Hematopoietic multipotent progenitor cell treated with erythropoietin and hydrocortisone succinate and interleukin-3 and kit ligand, for 4 days (in vitro differentiated cells): Measurements from ENCODE around the gene SIRPB1.
"Not testable (repeated sequence)": the region's sequence is repeated elsewhere in the genome, so short reads cannot be mapped to it uniquely, and the experiment has no call there.

Experiments
- DNase-seq: peaks from one replicate; pipeline ENCODE4 v3.0.0-alpha.2; 2015

SIRPB1 gene

GRCh38 chr20:1636621-1637020, 16.8 kb upstream of the SIRPB1 start:
- DNase-seq, result peak; percentile 28

GRCh38 chr20:1635291-1635979, 15.6 kb upstream of the SIRPB1 start:
- no peak for DNase-seq

GRCh38 chr20:1633535-1633934, 13.7 kb upstream of the SIRPB1 start:
- DNase-seq, result no peak

- no peak for DNase-seq
These were observed 12.4 kb upstream of the SIRPB1 start for GRCh38 chr20:1632178-1632577.

- DNase-seq, result peak; percentile 65
These were observed 11.7 kb upstream of the SIRPB1 start for GRCh38 chr20:1631309-1632151.

- DNase-seq, result no peak
These were observed 10.4 kb upstream of the SIRPB1 start for GRCh38 chr20:1630186-1630585.

GRCh38 chr20:1629321-1629720, 9.5 kb upstream of the SIRPB1 start:
- DNase-seq, result no peak

- DNase-seq, result no peak
These were observed 8.8 kb upstream of the SIRPB1 start for GRCh38 chr20:1628621-1629020.

GRCh38 chr20:1627200-1627550, 7.4 kb upstream of the SIRPB1 start:
- no peak for DNase-seq

GRCh38 chr20:1626528-1627199, 6.9 kb upstream of the SIRPB1 start:
- DNase-seq, result no peak

- no peak for DNase-seq
These were observed 5.4 kb upstream of the SIRPB1 start for GRCh38 chr20:1625083-1625690.

GRCh38 chr20:1623501-1624205, 3.8 kb upstream of the SIRPB1 start:
- DNase-seq, result no peak

GRCh38 chr20:1622450-1622849, 2.6 kb upstream of the SIRPB1 start:
- peak; percentile 35 for DNase-seq

GRCh38 chr20:1621316-1621715, 1.5 kb upstream of the SIRPB1 start:
- DNase-seq, result no peak

- DNase-seq, result no peak
These were observed 762 bp downstream of the SIRPB1 start for GRCh38 chr20:1618954-1619540.

- no peak for DNase-seq
These were observed 1.3 kb downstream of the SIRPB1 start for GRCh38 chr20:1618479-1618878.

- DNase-seq, result peak; percentile 28
These were observed 2.9 kb downstream of the SIRPB1 start for GRCh38 chr20:1616858-1617434.

GRCh38 chr20:1610404-1610803, 9.4 kb downstream of the SIRPB1 start:
- not testable (repeated sequence) for DNase-seq

GRCh38 chr20:1608678-1609347, 11.0 kb downstream of the SIRPB1 start:
- DNase-seq, result not testable (repeated sequence)

- DNase-seq, result no peak
These were observed 19.1 kb downstream of the SIRPB1 start for GRCh38 chr20:1600736-1601135.

GRCh38 chr20:1595333-1595732, 24.5 kb downstream of the SIRPB1 start:
- DNase-seq, result peak; percentile 51
